DND-41 (cell line): ENCODE measurements around the gene RILP.
A peak's percentile ranks its signal among the peaks of the same experiment; 100 is the strongest.

ENCODE experiments used
- ATAC-seq: fragments of 200-7000 bp; cut with Tn5 transposase; 3 replicates; pipeline ENCODE4 v1.9.1; 2021; ENCODE audit warnings: low read depth; ENCODE audit not compliant: insufficient read depth
- DNase-seq: peaks from one replicate; pipeline ENCODE4 v3.0.0-alpha.2; 2020
- H2AFZ ChIP-seq: 2 replicates; pipeline ENCODE4 v1.6.0; 2012; ENCODE audit warnings: low read depth, low read length
- H3K27ac ChIP-seq: 2 replicates; pipeline ENCODE4 v1.5.1; 2012; ENCODE audit warnings: low read length, inconsistent platforms
- H3K27me3 ChIP-seq: fragments of 200-600 bp; sonication (generic); 2 replicates; pipeline ENCODE4 v1.6.0; 2012; ENCODE audit warnings: low read length, mild to moderate bottlenecking, inconsistent platforms; ENCODE audit not compliant: insufficient read depth, poor library complexity
- H3K36me3 ChIP-seq: 2 replicates; pipeline ENCODE4 v1.5.1; 2012; ENCODE audit warnings: low read length, inconsistent platforms; ENCODE audit not compliant: insufficient read depth
- H3K4me1 ChIP-seq: 2 replicates; pipeline ENCODE4 v1.5.1; 2012; ENCODE audit warnings: mild to moderate bottlenecking, low read length; ENCODE audit not compliant: insufficient read depth
- H3K4me2 ChIP-seq: 2 replicates; pipeline ENCODE4 v1.6.0; 2012; ENCODE audit warnings: mild to moderate bottlenecking, moderate library complexity, low read length, inconsistent platforms; ENCODE audit not compliant: insufficient read depth
- H3K4me3 ChIP-seq, 2 experiments: fragments of 200-600 bp in 1 of 2; shearing (Covaris generic) in 1 of 2; 2 replicates each; pipeline ENCODE4 v1.5.1; 2012 to 2016; ENCODE audit warnings: inconsistent platforms in 2 of 2, low read length in 2 of 2, mild to moderate bottlenecking in 2 of 2, low read depth in 1 of 2, moderate library complexity in 1 of 2
- H3K79me2 ChIP-seq: 2 replicates; pipeline ENCODE4 v1.6.0; 2012; ENCODE audit warnings: low read length, inconsistent platforms; ENCODE audit not compliant: insufficient read depth
- H3K9ac ChIP-seq: 2 replicates; pipeline ENCODE4 v1.6.0; 2012; ENCODE audit warnings: low read depth, mild to moderate bottlenecking, inconsistent platforms, low read length, moderate library complexity
- H3K9me3 ChIP-seq: 2 replicates; pipeline ENCODE4 v1.5.1; 2012; ENCODE audit warnings: low read length, moderate library complexity, mild to moderate bottlenecking, inconsistent platforms; ENCODE audit not compliant: insufficient read depth, severe bottlenecking
- H4K20me1 ChIP-seq: 2 replicates; pipeline ENCODE4 v1.6.0; 2012; ENCODE audit warnings: low read length; ENCODE audit not compliant: insufficient read depth
- CTCF ChIP-seq: IDR thresholded peaks from 2 replicates; pipeline ENCODE4 v1.5.1; 2012; ENCODE audit warnings: borderline replicate concordance, low read length, moderate library complexity, mild to moderate bottlenecking; ENCODE audit not compliant: poor library complexity, severe bottlenecking; ENCODE audit errors: extremely low read depth
- EZH2 ChIP-seq: IDR thresholded peaks from 3 replicates; pipeline ENCODE4 v1.6.1; 2012; ENCODE audit warnings: borderline replicate concordance, low read depth, mild to moderate bottlenecking, moderate library complexity, low read length, inconsistent platforms; ENCODE audit not compliant: severe bottlenecking

The RILP gene

GRCh38 chr17:1608676-1609075 lies 41.0 kb downstream of the RILP start:
- peaks cover 50% of the 10 kb centered on the region for H3K36me3 ChIP-seq
- no peak for ATAC-seq
- no peak overlapping the region for H3K27ac ChIP-seq
- H3K4me2 ChIP-seq, result no peak overlapping the region
- H3K79me2 ChIP-seq, result no peaks in the 10 kb centered on the region
- H2AFZ ChIP-seq, result no peak overlapping the region
- TF ChIP-seq CTCF (no peak), EZH2 (no peak)
- H3K4me3 ChIP-seq, result no peak overlapping the region
- no peaks in the 10 kb centered on the region for H3K4me1 ChIP-seq
- H3K9me3 ChIP-seq, result no peaks in the 10 kb centered on the region
- H3K9ac ChIP-seq, result no peak overlapping the region
- H4K20me1 ChIP-seq, result no peaks in the 10 kb centered on the region
- H3K27me3 ChIP-seq, result no peaks in the 10 kb centered on the region
- DNase-seq, result no peak

- no peak overlapping the region for H3K4me2 ChIP-seq
- peaks cover 47% of the 10 kb centered on the region for H3K36me3 ChIP-seq
- no peaks in the 10 kb centered on the region for H3K9me3 ChIP-seq
- TF ChIP-seq EZH2 (no peak), CTCF (no peak)
- H3K4me1 ChIP-seq, result no peaks in the 10 kb centered on the region
- H3K9ac ChIP-seq, result no peak overlapping the region
- ATAC-seq (no peak), DNase-seq (no peak)
- H4K20me1 ChIP-seq, result no peaks in the 10 kb centered on the region
- no peak overlapping the region for H3K4me3 ChIP-seq
- no peak overlapping the region for H3K27ac ChIP-seq
- H3K27me3 ChIP-seq, result no peaks in the 10 kb centered on the region
- no peak overlapping the region for H2AFZ ChIP-seq
- H3K79me2 ChIP-seq, result no peaks in the 10 kb centered on the region
Measured at GRCh38 chr17:1607971-1608320, 41.7 kb downstream of the RILP start.

GRCh38 chr17:1606352-1606985 lies 43.2 kb downstream of the RILP start:
- TF ChIP-seq EZH2, result no peak
- no peak for TF ChIP-seq CTCF
- Histone ChIP-seq H3K4me1 (no peaks in the 10 kb centered on the region), H3K36me3 (peaks cover 43% of the 10 kb centered on the region), H3K4me2 (no peak overlapping the region), H3K79me2 (no peaks in the 10 kb centered on the region), H3K4me3 (no peak overlapping the region), H3K9ac (no peak overlapping the region), H3K27me3 (no peaks in the 10 kb centered on the region), H2AFZ (no peak overlapping the region), H3K9me3 (peaks cover 3% of the 10 kb centered on the region), H4K20me1 (no peaks in the 10 kb centered on the region), H3K27ac (peak overlapping the region; percentile 57)
- ATAC-seq (no peak), DNase-seq (no peak)
